ENCODE measurements around the gene MACROD1.

The MACROD1 gene

DNA sequence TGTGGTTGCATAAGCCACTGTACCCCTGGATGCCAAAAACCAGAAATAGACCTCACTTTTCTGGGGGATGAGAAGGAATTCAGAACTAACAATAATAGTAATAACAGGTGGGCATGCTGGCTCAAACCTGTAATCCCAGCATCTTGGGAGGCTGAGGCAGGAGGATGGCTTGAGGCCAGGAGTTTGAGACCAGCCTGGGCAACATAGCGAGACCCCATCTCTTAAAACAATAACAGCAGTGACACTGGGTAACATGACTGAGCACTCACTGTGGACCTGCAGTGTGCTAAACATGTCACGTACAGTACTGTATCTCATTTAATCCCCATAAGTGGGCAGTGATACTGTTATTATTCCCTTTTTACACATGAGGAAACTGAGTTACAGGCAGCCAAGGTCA is 120.2 kb downstream of the MACROD1 start:
- H3K4me3 Mint-ChIP-seq: no peak overlapping the region
- no peaks in the 10 kb centered on the region for H3K36me3 Mint-ChIP-seq (ENCODE audit: low read depth)
- H3K9me3 Mint-ChIP-seq: no peaks in the 10 kb centered on the region
- H3K27me3 Mint-ChIP-seq (ENCODE audit: low read depth, poor library complexity): peaks cover 13% of the 10 kb centered on the region
- peaks cover 27% of the 10 kb centered on the region for H3K4me1 Mint-ChIP-seq
- TF ChIP-seq, protein P1, sequence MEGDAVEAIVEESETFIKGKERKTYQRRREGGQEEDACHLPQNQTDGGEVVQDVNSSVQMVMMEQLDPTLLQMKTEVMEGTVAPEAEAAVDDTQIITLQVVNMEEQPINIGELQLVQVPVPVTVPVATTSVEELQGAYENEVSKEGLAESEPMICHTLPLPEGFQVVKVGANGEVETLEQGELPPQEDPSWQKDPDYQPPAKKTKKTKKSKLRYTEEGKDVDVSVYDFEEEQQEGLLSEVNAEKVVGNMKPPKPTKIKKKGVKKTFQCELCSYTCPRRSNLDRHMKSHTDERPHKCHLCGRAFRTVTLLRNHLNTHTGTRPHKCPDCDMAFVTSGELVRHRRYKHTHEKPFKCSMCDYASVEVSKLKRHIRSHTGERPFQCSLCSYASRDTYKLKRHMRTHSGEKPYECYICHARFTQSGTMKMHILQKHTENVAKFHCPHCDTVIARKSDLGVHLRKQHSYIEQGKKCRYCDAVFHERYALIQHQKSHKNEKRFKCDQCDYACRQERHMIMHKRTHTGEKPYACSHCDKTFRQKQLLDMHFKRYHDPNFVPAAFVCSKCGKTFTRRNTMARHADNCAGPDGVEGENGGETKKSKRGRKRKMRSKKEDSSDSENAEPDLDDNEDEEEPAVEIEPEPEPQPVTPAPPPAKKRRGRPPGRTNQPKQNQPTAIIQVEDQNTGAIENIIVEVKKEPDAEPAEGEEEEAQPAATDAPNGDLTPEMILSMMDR (IDR thresholded peaks at IDR 0.05): no peak
- DNase-seq: no peak
- no peak overlapping the region for H3K27ac Mint-ChIP-seq

DNA sequence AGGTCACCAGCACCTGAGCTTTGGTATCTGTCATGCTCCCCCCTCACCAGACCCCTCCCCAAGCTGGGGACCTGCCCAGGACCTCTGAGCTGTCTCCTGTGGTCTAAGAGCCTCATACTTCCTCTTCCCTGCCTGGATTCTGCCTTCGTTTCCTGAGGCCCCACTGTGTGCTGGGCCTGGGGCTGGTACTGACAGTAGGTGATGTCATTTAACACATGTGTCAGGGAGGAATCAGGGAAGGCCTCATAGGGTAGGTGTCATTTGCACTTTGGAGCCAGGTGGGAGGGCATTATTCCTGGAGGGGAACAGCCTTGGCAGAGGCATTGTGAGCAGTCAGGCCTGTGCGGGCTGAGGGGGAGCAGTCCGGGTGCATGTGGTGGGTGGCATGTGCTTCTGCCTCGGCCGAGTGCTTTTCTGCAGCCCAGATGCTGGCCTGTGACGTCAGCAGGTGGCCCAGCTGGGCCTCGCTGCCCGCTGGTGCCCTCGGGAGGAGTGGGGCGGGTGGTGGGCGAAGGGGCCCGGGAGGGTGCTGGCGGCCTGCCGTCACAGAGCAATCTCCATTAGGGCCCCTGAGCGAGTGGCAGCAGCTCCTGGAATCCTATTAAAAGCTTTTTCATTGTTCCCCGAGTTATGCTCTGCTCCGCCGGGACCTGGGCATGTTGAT is 121.1 kb downstream of the MACROD1 start:
- Mint-ChIP-seq H3K36me3 (ENCODE audit: low read depth) (no peaks in the 10 kb centered on the region), H3K27me3 (ENCODE audit: low read depth, poor library complexity) (peaks cover 19% of the 10 kb centered on the region), H3K27ac (no peak overlapping the region)

DNA sequence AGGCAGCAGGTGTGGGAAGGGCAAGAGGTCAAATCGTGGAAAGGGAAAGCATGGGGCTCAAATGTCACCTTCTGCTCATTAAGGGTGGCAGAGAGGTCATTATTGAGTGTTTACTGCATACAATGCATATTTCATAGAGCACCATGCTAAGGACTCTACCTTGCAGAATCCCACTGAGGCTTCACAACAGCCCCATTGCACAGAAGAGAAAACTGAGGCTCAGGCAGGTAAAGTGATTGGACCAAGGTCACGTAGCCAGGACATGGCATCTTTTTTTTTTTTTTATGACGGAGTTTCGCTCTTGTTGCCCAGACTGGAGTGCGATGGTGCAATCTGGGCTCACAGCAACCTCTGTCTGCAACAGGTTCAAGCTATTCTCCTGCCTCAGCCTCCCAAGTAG is 122.4 kb downstream of the MACROD1 start:
- Mint-ChIP-seq H3K9me3 (no peaks in the 10 kb centered on the region), H3K27me3 (ENCODE audit: low read depth, poor library complexity) (peaks cover 28% of the 10 kb centered on the region), H3K36me3 (ENCODE audit: low read depth) (no peaks in the 10 kb centered on the region), H3K4me3 (no peak overlapping the region), H3K4me1 (peaks cover 31% of the 10 kb centered on the region), H3K27ac (no peak overlapping the region)
- TF ChIP-seq, protein P1 (IDR thresholded peaks at IDR 0.05): no peak
- DNase-seq: no peak

More for the DNA sequence above, 121.1 kb downstream of the MACROD1 start:
- H3K4me1 Mint-ChIP-seq: peaks cover 31% of the 10 kb centered on the region
- TF ChIP-seq, protein P1 (IDR thresholded peaks at IDR 0.05): no peak
- no peaks in the 10 kb centered on the region for H3K9me3 Mint-ChIP-seq
- DNase-seq: no peak
- no peak overlapping the region for H3K4me3 Mint-ChIP-seq

DNA sequence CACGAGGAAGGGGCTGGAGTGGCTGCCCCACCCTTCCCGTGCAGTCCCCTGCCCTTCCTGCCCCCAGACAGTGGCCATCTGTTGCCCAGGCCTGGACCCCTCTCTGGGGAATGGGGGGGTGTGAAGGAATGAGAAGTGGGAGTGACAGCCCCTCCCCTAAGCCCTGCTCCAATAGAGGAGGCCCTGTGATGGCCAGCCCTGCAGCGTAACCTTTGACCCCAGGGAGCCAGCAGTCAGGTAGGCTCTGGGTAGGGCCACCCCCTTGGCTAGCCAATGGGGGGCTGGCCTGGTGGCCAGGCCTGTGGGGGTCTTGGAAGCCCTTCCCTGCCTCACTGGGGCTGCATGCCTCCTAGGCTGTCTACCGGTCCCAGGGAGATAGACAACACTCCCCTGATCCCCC is 123.6 kb downstream of the MACROD1 start:
- H3K9me3 Mint-ChIP-seq: no peaks in the 10 kb centered on the region
- DNase-seq: peak; percentile 41

DNA sequence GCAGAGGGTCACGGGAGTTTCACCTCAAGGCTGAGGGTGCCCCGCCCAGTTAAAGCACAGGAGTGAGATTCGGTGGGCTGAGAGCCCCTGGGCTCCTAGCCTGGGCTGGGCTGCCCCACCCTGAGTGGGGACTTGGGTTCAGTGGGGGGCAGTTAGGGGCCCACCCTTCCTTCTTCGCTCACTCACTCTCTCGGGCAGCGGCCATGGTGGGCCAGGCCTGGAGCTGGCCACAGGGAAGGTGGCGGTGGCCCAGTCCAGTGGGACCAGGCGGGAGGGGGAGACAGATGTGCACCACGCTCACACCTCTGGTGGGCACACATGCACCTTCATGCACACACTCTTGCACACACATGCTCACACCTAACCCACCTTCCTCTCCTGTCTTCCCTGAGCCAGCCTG is 124.1 kb downstream of the MACROD1 start:
- no peak for DNase-seq
- H3K9me3 Mint-ChIP-seq: no peaks in the 10 kb centered on the region
- peaks cover 45% of the 10 kb centered on the region for H3K27me3 Mint-ChIP-seq (ENCODE audit: low read depth, poor library complexity)
- no peaks in the 10 kb centered on the region for H3K36me3 Mint-ChIP-seq (ENCODE audit: low read depth)
- no peak overlapping the region for H3K4me3 Mint-ChIP-seq
- H3K27ac Mint-ChIP-seq: no peak overlapping the region
- TF ChIP-seq, protein P1 (IDR thresholded peaks at IDR 0.05): no peak
- peaks cover 31% of the 10 kb centered on the region for H3K4me1 Mint-ChIP-seq

More for the DNA sequence above, 123.6 kb downstream of the MACROD1 start:
- Mint-ChIP-seq H3K27me3 (ENCODE audit: low read depth, poor library complexity) (peaks cover 40% of the 10 kb centered on the region), H3K36me3 (ENCODE audit: low read depth) (no peaks in the 10 kb centered on the region), H3K27ac (no peak overlapping the region), H3K4me1 (peaks cover 31% of the 10 kb centered on the region), H3K4me3 (no peak overlapping the region)
- TF ChIP-seq, protein P1 (IDR thresholded peaks at IDR 0.05): no peak

DNA sequence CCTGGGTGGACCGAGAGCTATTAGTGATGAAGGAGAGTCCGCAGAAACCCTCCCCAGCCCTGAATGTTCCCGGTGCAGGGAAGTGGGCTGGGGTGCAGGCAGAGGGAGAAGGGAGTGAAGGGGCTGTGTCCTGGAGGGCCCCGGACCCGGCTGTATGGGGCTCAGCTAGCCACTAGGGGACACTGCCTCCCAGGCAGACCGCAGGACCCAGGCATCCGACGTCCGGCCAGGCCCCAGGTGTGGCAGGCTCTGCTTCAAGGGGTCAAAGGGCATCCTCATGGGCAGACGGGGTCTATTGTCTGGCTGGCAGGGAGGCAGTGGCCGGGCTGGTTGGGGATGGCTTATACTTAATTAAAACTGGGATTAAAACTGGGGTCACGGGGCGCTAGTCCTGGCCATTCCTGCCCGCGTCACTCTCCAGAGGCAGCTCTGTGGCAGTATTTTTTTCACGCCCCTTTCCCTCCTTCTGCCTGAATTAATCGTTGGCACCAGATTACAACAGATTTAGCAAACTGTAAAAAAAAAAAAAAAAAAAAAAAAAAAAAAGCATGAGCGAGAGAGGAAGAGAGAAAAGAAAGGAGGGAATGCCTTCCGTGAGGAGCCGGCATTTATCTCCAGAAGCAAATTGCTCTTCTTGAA is 125.1 kb downstream of the MACROD1 start:
- H3K4me3 Mint-ChIP-seq: no peak overlapping the region

More for the DNA sequence above, 125.1 kb downstream of the MACROD1 start:
- peak; percentile 41 for DNase-seq
- TF ChIP-seq, protein P1 (IDR thresholded peaks at IDR 0.05): peak; percentile 52
- Mint-ChIP-seq H3K9me3 (no peaks in the 10 kb centered on the region), H3K27ac (no peak overlapping the region), H3K36me3 (ENCODE audit: low read depth) (no peaks in the 10 kb centered on the region), H3K27me3 (ENCODE audit: low read depth, poor library complexity) (peaks cover 49% of the 10 kb centered on the region), H3K4me1 (peaks cover 31% of the 10 kb centered on the region)

Measured in nephron progenitor cell (in vitro differentiated cells).